KG1 (cell line): ENCODE data around the gene LILRB5.
"Not testable (repeated sequence)": the region's sequence is repeated elsewhere in the genome, so short reads cannot be mapped to it uniquely, and the experiment has no call there.

Source experiments
- DNase-seq: peaks from one replicate; lab custom pipeline; 2025; lab: John Stamatoyannopoulos, UW

Gene LILRB5

GRCh38 chr19:54211235-54211634 is 45.8 kb downstream of the LILRB5 start:
- no peak for DNase-seq

- no peak for DNase-seq
Observed at GRCh38 chr19:54209811-54210494, 47.1 kb downstream of the LILRB5 start.

GRCh38 chr19:54209058-54209810 is 47.8 kb downstream of the LILRB5 start:
- DNase-seq: no peak

GRCh38 chr19:54208784-54209057 is 48.4 kb downstream of the LILRB5 start:
- no peak for DNase-seq

- peak; percentile 91 for DNase-seq
Observed at GRCh38 chr19:54207983-54208783, 48.9 kb downstream of the LILRB5 start.

- DNase-seq: no peak
Observed at GRCh38 chr19:54207676-54207982, 49.4 kb downstream of the LILRB5 start.

- not testable (repeated sequence) for DNase-seq
Observed at GRCh38 chr19:54207193-54207592, 49.9 kb downstream of the LILRB5 start.

GRCh38 chr19:54206831-54207177 is 50.3 kb downstream of the LILRB5 start:
- no peak for DNase-seq

GRCh38 chr19:54206030-54206830 is 50.8 kb downstream of the LILRB5 start:
- no peak for DNase-seq

- DNase-seq: no peak
Observed at GRCh38 chr19:54204767-54205468, 52.2 kb downstream of the LILRB5 start.

- DNase-seq: no peak
Observed at GRCh38 chr19:54203151-54203611, 53.9 kb downstream of the LILRB5 start.

- DNase-seq: no peak
Observed at GRCh38 chr19:54201980-54202379, 55.1 kb downstream of the LILRB5 start.

GRCh38 chr19:54201172-54201701 is 55.8 kb downstream of the LILRB5 start:
- DNase-seq: no peak
